HG03342 (cell line): ENCODE data around the gene SLC25A19.
A peak's percentile ranks its signal among the peaks of the same experiment; 100 is the strongest.

Experiments used
- ATAC-seq: cut with Tn5 transposase; IDR thresholded peaks from one replicate; pipeline ENCODE4 v1.9.1; 2021; ENCODE audit warnings: mild to moderate bottlenecking, moderate library complexity; ENCODE audit not compliant: unreplicated experiment

SLC25A19 gene

DNA sequence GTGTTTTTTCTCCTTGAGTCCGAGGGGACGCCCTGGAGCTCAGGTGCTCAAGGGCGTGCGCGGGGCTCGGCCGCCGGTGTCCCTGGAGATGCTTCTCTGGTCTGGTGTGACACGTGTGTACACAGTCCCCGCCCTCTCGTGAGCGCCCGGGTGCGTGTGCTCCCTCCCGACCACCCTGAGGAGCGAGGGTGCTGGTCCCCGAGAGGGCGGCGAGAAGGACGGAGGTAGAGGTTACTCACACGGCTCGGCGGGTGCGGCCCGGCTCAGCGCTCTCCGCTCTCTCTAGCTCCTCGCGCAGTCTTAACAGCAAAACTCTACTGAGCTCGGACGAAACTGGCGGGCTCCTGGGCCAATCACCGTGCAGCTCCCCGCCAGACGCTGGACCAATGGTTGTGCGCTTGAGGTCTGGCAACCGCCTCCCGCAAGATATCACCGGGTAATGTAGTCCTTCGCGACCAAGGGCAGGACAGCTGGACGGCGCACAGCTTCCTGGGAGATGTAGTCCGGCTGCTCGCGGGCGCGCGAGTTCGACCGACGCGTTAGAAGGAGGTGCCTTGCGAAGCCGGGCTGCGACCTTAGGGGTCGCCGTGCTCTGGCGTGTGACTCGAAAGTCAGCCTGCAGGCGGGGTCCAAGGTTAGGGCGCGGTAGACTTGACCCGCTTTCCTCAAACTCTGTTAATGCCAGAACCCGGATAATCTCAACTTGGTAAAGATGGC lies at the start of gene SLC25A19:
Gene SLC25A19 (minus strand): TSS at position 319 of the 717 bp plus-strand sequence. CDS start 2,669 bp downstream, outside the sequence.
- peak; percentile 93 for ATAC-seq

DNA sequence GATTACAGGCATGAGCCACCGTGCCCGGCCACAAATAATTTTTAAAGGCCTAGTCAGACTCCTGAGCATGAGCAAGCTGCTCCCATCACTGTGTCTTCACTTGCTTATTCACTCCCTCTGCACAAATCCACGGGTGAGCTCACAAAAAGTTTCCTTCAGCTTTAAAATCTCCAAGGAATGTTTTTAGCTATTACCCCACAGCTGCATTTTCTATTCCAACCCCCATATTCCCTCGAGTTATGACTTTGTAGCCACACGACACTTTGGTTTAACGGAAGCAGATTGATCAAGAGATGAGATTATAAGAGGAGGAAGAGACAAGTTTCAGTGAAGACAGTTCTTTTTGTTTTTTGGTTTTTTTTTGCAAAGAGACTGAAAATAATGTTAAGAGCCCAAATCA lies 49.1 kb upstream of the SLC25A19 start:
- no peak for ATAC-seq

DNA sequence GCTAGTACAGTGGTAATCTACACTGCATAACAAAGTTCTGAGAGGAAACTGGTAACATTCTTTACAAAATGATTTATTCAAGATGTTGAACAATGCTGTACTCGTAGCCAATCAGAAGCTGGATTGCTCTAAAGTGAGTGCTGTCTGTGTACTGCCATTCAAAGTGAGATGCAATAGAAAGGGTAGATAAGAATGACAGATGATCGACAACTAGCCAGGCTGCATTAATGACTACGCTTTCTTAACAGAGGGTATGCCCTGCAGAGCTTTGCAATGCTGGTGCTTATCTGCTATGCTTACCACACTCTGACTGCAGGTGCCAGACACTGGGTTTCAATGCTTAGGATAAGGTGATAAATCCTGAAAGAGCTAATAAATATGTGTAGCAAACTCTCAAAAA lies 46.1 kb upstream of the SLC25A19 start:
- ATAC-seq = no peak

DNA sequence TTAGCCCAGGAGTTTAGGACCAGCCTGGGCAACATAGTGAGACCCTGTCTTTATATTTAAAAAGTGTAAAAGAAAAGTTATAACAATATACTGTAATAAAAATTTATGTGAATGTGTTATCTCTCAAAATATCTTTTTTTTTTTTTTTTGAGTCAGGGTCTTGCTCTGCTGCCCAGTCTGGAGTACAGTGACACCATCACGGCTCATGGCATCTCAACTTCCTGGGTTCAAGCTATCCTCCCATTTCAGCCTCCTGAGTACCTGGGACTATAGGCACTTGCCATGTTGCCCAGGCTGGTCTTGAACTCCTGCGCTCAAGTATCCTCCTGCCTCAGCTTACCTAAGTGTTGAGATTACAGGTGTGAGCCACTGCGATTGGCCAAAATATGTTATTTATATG lies 45.5 kb upstream of the SLC25A19 start:
- ATAC-seq = no peak

DNA sequence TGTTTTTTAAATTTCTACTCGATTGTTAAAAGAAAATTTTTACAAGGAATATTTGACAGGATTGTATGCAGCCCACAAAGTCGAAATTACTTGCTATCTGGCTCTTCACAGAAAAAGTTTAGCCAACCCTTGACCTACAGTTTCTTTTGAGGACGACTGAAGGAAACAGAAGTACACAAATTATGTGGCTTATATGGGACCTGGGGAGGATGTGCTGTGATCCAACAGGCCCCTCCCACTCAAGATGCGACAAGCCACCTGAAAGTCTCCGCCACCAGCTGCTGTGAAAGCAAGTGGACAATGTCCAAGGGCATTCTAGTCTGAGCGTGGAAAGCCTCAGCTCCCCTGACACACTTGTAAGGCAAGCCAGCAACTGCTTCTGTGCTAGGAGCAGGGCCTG lies 42.4 kb upstream of the SLC25A19 start:
- no peak for ATAC-seq

DNA sequence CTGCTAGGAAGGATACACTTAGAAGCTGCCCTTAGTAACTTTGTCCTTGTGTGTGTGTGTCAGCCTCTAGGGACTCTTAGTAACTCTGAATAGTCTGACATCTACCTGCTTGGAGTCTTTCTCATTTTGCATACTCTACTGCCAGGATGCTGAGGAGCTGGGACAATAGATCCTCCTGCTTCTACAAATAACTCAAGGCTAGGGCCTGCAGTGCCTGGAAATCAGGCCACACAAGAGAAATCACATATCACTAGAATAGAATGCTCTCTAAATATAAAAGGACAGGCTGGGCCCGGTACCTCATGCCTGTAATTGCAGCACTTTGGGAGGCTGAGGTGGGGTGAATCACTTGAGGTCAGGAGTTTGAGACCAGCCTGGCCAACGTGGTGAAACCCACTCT lies 38.5 kb upstream of the SLC25A19 start:
- ATAC-seq = no peak

DNA sequence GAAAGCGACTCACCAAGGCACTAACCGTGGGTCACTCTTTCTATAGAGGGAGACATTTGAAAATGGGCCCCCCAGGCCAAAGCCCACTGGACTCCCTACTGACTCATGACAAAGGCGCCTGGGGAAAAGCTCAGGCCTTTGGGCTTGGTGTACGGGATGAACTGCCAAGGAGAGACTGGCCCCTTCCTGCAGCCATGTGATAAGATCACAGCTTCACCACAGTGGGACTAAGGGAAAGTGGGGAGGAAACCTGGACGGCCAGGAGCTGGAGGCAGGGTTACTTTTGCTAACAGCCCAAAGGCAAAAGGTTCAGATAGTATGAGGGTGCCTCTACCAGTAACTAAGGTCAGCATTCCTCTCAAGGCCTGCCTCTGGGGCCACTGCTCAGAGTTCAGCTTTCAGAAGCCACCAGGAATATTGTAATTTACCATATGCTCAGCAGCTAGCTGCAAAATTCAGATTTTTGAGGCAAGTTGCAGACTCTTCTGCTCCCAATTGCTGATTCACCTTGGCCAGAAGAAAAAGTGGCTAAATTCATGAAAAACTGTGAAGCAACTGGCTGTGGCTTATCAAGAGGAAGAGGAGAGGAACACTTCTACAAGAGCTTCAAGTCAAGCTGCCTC lies 37.1 kb upstream of the SLC25A19 start:
- ATAC-seq = no peak

DNA sequence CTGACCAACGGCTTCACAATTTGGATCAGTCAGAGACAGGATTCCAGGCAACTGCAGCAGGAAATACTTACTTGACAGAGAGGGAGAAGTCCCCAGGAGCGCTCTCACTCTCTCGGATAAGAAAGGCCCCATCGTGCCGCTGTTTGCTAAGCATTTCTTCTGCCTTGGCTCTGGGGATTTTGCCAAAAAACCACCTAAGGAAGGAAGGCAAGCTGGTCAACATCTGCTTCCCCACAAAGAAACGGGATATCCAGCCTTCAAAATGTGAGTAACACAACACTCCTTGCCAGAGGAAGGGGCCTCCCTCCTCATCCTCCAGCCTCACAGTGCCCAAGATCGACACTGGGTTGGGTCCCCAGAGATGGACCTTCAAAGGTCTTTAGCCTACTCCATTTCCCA lies 36.6 kb upstream of the SLC25A19 start:
- no peak for ATAC-seq

DNA sequence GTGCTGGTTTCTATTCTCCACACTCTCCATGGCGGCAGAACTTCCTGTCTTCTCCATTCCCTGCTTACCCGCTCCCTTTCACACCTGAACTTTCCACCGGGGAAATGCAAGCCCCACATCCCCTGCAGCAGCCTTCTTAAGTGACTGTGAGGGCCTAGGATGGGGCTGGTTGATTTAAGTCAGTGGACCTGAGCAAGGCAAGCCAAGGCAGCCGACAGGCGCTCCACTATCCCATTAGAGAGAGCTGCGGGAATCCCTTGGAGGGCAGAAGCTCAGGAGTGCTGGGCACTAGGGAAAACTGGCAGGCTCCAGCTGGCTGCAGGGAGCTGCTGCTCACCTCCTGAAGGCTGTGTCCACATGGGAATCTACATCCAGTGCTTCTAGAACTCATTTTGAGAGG lies 36.1 kb upstream of the SLC25A19 start:
- ATAC-seq = no peak

DNA sequence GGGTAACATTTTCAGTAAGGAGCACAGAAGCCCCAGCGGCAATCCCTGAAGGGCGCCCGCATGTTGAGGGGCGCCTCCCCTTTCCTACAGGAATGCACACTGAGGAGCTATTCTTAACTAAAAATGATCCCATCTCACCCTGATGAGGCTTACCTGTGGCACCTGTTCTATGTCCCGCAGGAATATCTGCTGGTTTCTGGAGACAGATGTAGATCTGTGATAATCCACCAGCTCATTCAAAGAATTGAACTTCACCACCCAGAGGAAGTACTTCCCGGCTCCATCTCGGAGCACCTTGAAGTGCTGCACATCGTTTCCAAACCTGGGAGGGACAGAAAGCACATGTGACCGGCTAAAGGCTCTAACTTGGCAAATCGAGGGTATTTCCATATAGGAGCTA lies 32.3 kb upstream of the SLC25A19 start:
- no peak for ATAC-seq

DNA sequence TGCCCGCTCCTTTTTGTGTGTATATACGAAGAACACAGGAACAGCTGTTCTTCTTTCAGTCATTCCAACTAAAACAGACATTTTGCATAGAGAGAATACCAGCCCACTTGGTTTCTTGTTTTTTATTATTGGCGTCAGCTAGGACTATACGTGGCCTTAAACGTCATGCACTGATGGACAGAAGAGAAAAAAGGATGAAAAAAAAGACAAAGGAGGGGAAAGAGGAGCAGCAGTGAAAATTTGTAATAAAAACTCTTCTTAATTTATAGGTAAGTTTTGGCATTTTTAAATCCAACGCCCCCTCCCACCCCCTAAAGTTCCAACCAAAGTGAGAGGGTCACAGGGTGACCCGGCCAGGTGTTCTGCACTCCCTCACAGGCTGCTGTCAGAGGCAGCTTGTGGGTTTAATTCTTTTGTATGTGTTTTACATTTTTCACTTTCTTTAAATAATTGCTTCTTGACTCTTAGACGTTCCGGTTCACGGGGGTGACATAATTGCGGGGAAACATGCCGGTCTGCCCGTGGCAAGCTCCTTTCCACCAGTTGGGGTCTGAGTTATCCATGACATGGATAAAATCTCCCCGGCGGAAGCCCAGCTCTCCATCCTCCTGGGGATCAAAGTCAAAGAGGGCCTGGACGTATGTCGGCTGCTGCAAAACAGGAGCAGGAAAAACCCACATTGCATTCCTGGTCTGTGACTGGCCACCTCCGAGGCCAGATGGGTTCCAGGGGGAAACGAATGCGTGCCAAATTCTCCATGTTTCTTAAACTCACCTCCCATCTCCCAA lies 30.9 kb upstream of the SLC25A19 start:
- ATAC-seq = peak; percentile 41

DNA sequence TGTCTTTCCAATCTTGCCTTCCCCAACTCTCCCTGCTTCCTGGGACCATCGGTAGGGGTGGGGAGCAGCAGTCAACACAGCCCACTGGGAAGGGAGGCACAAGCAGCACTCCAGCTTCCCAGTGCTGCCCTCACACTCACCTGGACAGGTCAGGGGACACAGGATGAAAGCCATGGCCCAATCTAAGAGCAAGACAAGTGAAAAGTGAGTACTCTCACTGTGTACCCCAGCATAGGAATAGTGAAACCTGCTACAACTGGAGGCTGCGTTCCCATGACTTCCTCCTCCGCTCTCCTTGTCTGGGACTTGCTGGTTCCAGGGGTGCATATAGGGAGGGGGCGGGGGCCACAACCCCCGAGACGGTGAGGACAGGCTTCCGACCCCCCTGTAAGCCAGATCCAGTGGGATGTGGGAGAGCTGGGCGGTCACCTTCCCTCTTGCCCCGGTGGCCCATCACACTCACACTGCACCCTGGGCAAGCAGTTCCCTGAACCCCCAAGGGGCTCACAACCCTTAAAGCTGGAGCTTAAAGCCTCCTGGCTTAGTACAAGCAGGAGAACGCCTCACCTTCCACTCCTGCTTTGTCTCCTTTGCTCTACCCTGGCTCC lies 29.5 kb upstream of the SLC25A19 start:
- no peak for ATAC-seq

DNA sequence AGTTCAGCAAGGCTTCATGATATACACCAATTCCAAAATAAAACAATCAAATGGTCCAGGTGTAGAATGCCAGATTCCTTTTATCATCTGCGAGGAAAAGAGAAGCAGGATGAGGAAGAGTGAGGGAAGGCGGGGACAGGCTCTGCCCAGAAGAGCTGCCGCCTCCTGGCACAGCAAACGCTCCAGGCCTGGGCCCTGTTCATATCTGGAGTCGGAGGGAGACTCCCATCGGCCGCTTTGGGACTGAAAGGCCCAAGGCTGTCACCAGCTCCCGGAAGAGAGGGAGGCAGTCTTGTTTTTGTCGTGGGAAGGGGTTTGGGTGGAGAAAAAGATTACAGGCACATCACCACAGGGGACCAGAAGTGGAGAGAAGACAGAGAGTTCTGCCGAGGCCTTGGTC lies 29.0 kb upstream of the SLC25A19 start:
- no peak for ATAC-seq

DNA sequence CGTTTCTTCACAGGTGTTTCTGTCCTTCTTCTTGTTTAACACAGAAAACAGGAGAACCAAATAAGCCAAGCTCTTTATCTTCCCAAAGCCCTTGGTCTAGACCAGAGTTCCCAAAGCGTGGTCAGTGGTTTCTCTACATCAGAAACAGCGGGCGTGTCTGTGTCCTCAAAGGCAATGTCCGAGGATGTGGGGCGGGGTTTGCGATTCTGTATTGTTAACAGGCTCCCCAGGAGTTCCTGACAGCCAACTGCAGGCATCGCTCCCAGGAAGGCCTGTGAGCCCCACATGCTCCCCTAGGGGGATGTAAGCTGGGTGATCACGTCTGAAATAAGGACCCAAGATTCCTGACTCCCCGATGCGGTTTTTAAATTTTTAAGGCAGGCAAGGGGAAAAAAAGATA lies 28.4 kb upstream of the SLC25A19 start:
- ATAC-seq = no peak

DNA sequence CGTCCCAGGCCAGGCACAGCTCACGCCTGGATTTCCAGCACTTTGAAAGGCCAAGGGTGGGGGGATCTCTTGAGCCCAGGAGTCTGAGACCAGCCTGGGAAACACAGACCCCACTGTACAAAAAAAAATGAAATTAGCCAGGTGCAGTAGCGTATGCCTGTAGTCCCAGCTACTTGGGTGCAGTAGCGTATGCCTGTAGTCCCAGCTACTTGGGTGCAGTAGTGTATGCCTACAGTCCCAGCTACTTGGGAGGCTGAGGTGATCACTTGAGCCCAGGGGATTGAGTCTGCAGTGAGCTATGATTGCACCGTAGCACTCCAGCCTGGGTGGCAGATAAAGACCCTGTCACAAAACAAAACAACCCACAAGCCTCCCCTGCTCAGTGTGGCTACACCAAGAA lies 27.0 kb upstream of the SLC25A19 start:
- no peak for ATAC-seq

DNA sequence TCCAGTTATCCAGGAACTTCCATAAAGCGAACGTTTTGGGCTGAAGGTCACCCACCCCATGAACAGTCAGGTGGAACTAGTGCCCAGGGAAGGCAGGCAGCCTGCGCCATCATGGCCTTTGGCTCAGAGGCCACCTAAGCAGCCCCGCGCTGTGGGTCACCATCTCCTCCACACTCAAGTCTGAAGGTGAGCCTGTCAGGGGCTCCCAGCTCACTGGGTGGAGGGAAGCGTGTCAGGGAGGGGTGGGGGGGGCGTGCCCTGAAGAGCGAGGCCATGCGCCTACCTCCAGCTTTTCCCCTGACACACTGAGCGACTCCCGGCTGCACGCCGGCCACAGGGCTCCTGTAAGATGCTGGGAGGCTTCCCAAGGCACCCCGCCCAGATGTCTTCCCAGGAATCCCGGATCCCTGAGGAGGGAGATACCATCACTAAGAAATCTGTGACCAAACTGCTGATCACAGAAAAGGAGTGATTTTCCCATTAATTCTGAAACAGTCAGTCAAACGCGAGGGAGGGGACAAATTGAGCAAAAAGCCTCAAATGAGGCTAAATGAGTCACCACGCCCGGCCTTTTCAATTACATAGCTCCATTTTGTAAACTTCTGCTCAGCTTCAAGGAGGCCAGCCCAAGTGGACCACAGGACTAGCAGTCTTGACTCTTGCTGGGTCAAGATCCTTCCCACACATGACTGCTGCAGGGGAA lies 26.5 kb upstream of the SLC25A19 start:
- no peak for ATAC-seq

DNA sequence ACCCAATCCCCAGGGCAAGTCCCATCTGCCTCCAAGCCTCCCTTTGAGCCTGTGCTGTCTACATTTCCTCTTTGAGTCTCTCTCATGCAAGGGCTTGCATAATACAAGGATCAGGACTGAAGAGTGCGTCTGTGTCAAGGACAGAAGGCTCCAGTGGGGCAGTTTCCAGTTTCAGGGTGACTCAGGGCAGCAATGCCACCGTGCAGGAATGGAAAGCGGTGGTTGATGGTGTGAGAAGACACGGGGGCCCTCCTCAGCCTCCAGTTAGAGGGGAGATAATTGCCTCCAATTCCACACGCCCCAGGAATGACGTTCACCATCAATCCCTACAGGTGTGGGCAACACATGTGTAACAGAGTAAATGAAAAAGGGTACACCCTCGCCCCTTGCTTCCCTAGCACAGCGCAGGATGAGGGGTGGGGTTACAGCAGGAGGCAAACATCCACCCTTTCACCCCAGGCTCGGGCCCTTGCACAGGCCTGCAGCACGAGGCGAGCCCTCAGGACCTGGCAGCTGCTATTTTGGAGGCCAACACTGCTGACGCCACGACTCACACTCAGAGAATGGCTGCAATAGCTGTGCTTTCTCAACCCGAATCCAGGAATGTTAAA lies 24.8 kb upstream of the SLC25A19 start:
- ATAC-seq = peak; percentile 38

DNA sequence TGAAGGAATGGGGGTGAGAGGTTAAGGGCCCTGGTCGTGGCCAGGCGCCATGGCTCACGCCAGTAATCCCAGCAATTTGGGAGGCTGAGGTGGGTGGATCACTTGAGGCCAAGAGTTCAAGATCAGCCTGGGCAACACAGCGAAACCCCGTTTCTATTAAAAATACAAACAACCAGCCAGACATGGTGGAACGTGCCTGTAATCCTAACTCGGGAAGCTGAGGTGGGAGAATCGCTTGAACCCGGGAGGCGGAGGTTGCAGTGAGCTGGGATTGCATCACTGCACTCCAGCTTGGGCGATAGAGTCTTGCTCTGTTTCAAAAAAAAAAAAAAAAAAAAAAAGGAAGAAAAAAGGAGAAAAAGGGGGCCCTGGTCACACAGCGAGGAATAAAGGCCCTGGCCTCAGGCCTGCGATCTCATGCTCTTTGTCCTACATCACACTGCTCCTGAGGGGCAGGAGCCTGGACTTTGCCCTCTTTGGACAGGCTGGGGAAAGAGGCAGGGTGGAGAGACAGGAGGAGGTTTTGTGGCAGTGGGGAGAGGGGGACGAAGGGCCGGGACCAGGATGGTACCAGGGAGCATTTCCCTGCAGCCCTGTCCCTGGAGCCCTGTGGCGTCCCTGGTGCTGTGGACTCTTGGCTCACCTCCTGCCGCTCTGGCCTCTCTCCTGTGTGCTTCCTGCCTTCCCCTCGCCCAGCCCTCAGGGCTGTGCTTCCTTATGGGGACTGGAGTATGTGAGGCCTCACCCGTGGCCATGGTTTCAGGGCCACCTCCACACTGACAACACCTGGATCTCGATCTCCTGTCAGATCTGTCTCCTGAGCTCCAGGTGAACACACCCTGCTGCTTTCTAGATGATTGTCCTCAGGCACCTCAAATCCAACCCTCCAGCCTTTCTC lies 19.7 kb upstream of the SLC25A19 start:
- no peak for ATAC-seq

DNA sequence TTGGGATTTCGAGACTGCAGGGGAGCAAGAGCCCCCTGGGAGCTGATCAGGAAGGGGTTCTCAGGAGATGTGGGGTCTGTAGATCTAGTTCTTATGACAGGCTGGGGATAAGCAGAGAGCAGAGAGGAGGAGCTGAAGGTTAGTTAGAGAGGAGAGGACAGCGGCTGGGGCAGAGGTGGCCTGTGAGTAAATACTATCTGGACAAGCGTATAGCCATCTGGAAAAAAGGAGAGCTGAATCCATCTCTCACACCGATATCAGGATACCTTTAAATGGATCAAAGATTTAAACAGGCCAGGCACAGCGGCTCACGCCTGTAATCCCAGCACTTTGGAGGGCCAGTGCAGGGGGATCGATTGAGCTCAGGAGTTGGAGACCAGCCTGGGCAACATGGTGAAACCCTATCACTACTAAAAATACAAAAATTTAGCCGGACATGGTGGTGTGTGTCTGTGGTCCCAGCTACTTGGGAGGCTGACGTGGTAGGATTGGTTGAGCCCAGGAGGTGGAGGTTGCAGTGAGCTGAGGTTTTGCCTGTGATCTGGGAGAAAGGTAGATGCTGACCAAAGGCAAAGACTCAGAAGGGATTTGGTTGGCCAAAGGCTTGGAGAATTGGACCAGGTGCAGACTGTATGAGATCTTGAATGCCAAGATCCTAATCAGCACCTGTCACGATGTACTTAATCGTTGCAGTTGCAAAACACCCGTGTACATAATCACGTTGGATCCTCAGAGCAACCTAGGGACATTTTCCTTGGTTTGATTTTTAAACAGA lies 18.9 kb upstream of the SLC25A19 start:
- no peak for ATAC-seq
